Lower leg skin (tissue), 3 donors: ENCODE results near the gene TXNRD3.

Source experiments
- POLR2A ChIP-seq, 2 donors: fragments of 450-650 bp; IDR thresholded peaks; one replicate each; pipeline ENCODE4 v1.6.1; 2016 to 2017; ENCODE audit warnings: antibody characterized with exemption in 2 of 2, mild to moderate bottlenecking in 1 of 2, moderate library complexity in 1 of 2
- TF ChIP-seq, protein P1 (sequence below), 3 donors: fragments of 450-650 bp; IDR thresholded peaks; one replicate each; pipeline ENCODE4 v1.5.1; 2016; ENCODE audit warnings: antibody characterized with exemption in 3 of 3, mild to moderate bottlenecking in 3 of 3, moderate library complexity in 2 of 3

GRCh38 chr3:126656371-126657134 lies 1.6 kb upstream of the TXNRD3 start:
- TF ChIP-seq, protein P1, sequence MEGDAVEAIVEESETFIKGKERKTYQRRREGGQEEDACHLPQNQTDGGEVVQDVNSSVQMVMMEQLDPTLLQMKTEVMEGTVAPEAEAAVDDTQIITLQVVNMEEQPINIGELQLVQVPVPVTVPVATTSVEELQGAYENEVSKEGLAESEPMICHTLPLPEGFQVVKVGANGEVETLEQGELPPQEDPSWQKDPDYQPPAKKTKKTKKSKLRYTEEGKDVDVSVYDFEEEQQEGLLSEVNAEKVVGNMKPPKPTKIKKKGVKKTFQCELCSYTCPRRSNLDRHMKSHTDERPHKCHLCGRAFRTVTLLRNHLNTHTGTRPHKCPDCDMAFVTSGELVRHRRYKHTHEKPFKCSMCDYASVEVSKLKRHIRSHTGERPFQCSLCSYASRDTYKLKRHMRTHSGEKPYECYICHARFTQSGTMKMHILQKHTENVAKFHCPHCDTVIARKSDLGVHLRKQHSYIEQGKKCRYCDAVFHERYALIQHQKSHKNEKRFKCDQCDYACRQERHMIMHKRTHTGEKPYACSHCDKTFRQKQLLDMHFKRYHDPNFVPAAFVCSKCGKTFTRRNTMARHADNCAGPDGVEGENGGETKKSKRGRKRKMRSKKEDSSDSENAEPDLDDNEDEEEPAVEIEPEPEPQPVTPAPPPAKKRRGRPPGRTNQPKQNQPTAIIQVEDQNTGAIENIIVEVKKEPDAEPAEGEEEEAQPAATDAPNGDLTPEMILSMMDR (IDR thresholded peaks at IDR 0.05) = no peak
- TF ChIP-seq POLR2A (IDR thresholded peaks at IDR 0.05) = no peak
